IMR-90 (cell line): ENCODE measurements around the gene NEAT1. TPM values are rescaled to one million over a fixed set of nuclear protein-coding genes. Genes with fewer than 3 reads are reported as not detected.

ENCODE experiments used
- ATAC-seq: fragments of 200-7000 bp; cut with Tn5 transposase; 2 replicates; pipeline ENCODE4 v1.9.1; 2020; ENCODE audit warnings: low read depth, mild to moderate bottlenecking, moderate library complexity
- BruUV-seq: library from RNA; stranded (reverse); fragments of 400-500 nt; replicated peaks from 2 replicates; lab custom pipeline; 2021; lab: Mats Ljungman, UMichigan
- CTCF ChIA-PET: fragments of 300-600 bp; formaldehyde crosslinking; extraction: SDS; loops from one replicate; lab custom pipeline; 2021; ENCODE audit warnings: antibody characterized with exemption; lab: Yijun Ruan, JAX
- POLR2A ChIA-PET: fragments of 300-600 bp; sonication (Branson Sonifier 250); formaldehyde crosslinking; loops from one replicate; lab custom pipeline; 2022; ENCODE audit warnings: antibody characterized with exemption; ENCODE audit not compliant: unreplicated experiment; lab: Charles Lee
- DNase-seq: peaks from one replicate; pipeline ENCODE4 v3.0.0; 2013
- H2AFZ ChIP-seq: replicated peaks from 2 replicates; pipeline ENCODE3; 2013; ENCODE audit warnings: low read length, mild to moderate bottlenecking; ENCODE audit not compliant: poor library complexity
- H2AK5ac ChIP-seq: 2 replicates; pipeline ENCODE4 v1.6.1; 2013; ENCODE audit warnings: low read depth, low read length, inconsistent platforms
- H2AK9ac ChIP-seq: replicated peaks from 2 replicates; pipeline ENCODE3; 2013; ENCODE audit warnings: mild to moderate bottlenecking, low read depth, low read length, moderate library complexity; ENCODE audit not compliant: poor library complexity
- H2BK120ac ChIP-seq: 2 replicates; pipeline ENCODE4 v1.6.1; 2013; ENCODE audit warnings: low read depth, low read length, inconsistent platforms
- H2BK15ac ChIP-seq: 3 replicates; pipeline ENCODE4 v1.6.1; 2013; ENCODE audit warnings: low read depth, low read length, inconsistent platforms
- H2BK20ac ChIP-seq: 2 replicates; pipeline ENCODE4 v1.6.1; 2013; ENCODE audit warnings: low read depth, mild to moderate bottlenecking, inconsistent platforms, low read length, moderate library complexity
- H2BK5ac ChIP-seq: 2 replicates; pipeline ENCODE4 v1.6.1; 2013; ENCODE audit warnings: mild to moderate bottlenecking, low read depth, low read length, inconsistent platforms; ENCODE audit not compliant: poor library complexity, severe bottlenecking
- H3K14ac ChIP-seq: replicated peaks from 2 replicates; pipeline ENCODE4 v1.6.1; 2013; ENCODE audit warnings: low read depth, low read length, inconsistent platforms
- H3K18ac ChIP-seq: 2 replicates; pipeline ENCODE4 v1.6.1; 2013; ENCODE audit warnings: low read depth, low read length, control low read depth
- H3K23ac ChIP-seq: 2 replicates; pipeline ENCODE4 v1.6.1; 2013; ENCODE audit warnings: low read depth, low read length, inconsistent platforms
- H3K27ac ChIP-seq: 2 replicates; pipeline ENCODE4 v1.5.1; 2013; ENCODE audit warnings: mild to moderate bottlenecking, control low read depth, low read length; ENCODE audit not compliant: insufficient read depth
- H3K27me3 ChIP-seq: 2 replicates; pipeline ENCODE4 v1.6.1; 2013; ENCODE audit warnings: low read length; ENCODE audit not compliant: control insufficient read depth, insufficient read depth
- H3K36me3 ChIP-seq: 2 replicates; pipeline ENCODE4 v1.6.1; 2013; ENCODE audit warnings: low read length, mixed read lengths; ENCODE audit not compliant: control insufficient read depth, insufficient read depth
- H3K4ac ChIP-seq: 2 replicates; pipeline ENCODE4 v1.6.1; 2013; ENCODE audit warnings: low read depth, low read length, inconsistent platforms
- H3K4me1 ChIP-seq: 2 replicates; pipeline ENCODE4 v1.6.1; 2013; ENCODE audit warnings: low read length, mixed read lengths; ENCODE audit not compliant: control insufficient read depth, insufficient read depth
- H3K4me2 ChIP-seq: 2 replicates; pipeline ENCODE4 v1.6.1; 2013; ENCODE audit warnings: low read depth, mild to moderate bottlenecking, control low read depth, low read length, moderate library complexity
- H3K4me3 ChIP-seq: 2 replicates; pipeline ENCODE4 v1.5.1; 2013; ENCODE audit warnings: low read depth, mild to moderate bottlenecking, control low read depth, low read length, moderate library complexity; ENCODE audit not compliant: insufficient read depth
- H3K56ac ChIP-seq: 2 replicates; pipeline ENCODE4 v1.6.1; 2013; ENCODE audit warnings: low read length, inconsistent platforms; ENCODE audit not compliant: insufficient read depth; ENCODE audit errors: extremely low read depth
- H3K79me1 ChIP-seq, 2 experiments: 2 replicates each; pipeline ENCODE4 v1.6.1; 2013; ENCODE audit warnings: low read length in 2 of 2, inconsistent platforms in 1 of 2, low read depth in 1 of 2
- H3K9ac ChIP-seq: 2 replicates; pipeline ENCODE4 v1.6.1; 2013; ENCODE audit warnings: low read depth, low read length, control low read depth
- H3K9me1 ChIP-seq: 2 replicates; pipeline ENCODE4 v1.6.1; 2013; ENCODE audit warnings: low read length, inconsistent platforms; ENCODE audit not compliant: insufficient read depth
- H3K9me3 ChIP-seq: 2 replicates; pipeline ENCODE4 v1.6.1; 2013; ENCODE audit warnings: low read length; ENCODE audit not compliant: control insufficient read depth, insufficient read depth
- H4K20me1 ChIP-seq: 2 replicates; pipeline ENCODE4 v1.6.1; 2013; ENCODE audit warnings: low read length, inconsistent platforms; ENCODE audit not compliant: insufficient read depth
- H4K5ac ChIP-seq: 2 replicates; pipeline ENCODE4 v1.6.1; 2013; ENCODE audit warnings: mild to moderate bottlenecking, low read depth, low read length, control low read depth
- H4K8ac ChIP-seq, 2 experiments: 2 replicates each; pipeline ENCODE4 v1.6.1; 2013; ENCODE audit warnings: low read depth in 2 of 2, low read length in 2 of 2, control low read depth in 1 of 2, inconsistent platforms in 1 of 2
- H4K91ac ChIP-seq: 2 replicates; pipeline ENCODE4 v1.6.1; 2013; ENCODE audit warnings: low read depth, low read length, inconsistent platforms; ENCODE audit not compliant: insufficient read depth
- POLR2A ChIP-seq: IDR thresholded peaks from 2 replicates; pipeline ENCODE4 v1.6.1; 2012; ENCODE audit warnings: mild to moderate bottlenecking, low read depth, low read length
- WGBS, 2 experiments: methylation state at CpG; one replicate each; pipeline versions ENCODE4 v1.1.5 to v1.1.7; 2013; ENCODE audit warnings: missing lambda C conversion rate in 2 of 2; ENCODE audit not compliant: insufficient read length in 1 of 2; ENCODE audit errors: extremely low coverage in 2 of 2; 5-methylcytosine and 5-hydroxymethylcytosine counted together
- dilution Hi-C: fragments of 300-500 bp; cut with HindIII; formaldehyde crosslinking; loops from one replicate; pipeline ENCODE4 v1.14.3; 2018; ENCODE audit warnings: low sequenced_read_pairs; ENCODE audit not compliant: unreplicated experiment
- in situ Hi-C: fragments of 300-500 bp; cut with MboI; formaldehyde crosslinking; loops from 3 replicates; pipeline ENCODE4 v1.14.3; 2019; ENCODE audit warnings: low sequenced_read_pairs, inconsistent platforms, mixed read lengths
- intact Hi-C: fragments of 100-400 bp; cut with micrococcal nuclease; formaldehyde crosslinking; loops from 2 replicates; pipeline ENCODE4 v1.10.0; 2022
- polyA plus RNA-seq, 3 experiments: library from polyadenylated mRNA; depleted of rRNA; stranded (reverse); fragments of >200 nt; gene quantifications; 2 replicates each; pipeline ENCODE4 v1.2.3, GENCODE V29; 2012; ENCODE audit warnings: low replicate concordance in 1 of 3
- total RNA-seq: library from RNA; depleted of rRNA; stranded (reverse); fragments of >200 nt; gene quantifications from 2 replicates; pipeline ENCODE4 v1.2.3, GENCODE V29; 2012
- TF ChIP-seq, protein P1 (sequence below): fragments of 150-350 bp; IDR thresholded peaks from 2 replicates; pipeline ENCODE4 v1.6.1; 2016; ENCODE audit warnings: low read depth, mild to moderate bottlenecking, low read length, moderate library complexity, borderline replicate concordance

The NEAT1 gene
- total and polyA plus RNA-seq, 2 of the 4 experiments (the other 2 are of a cell fraction), result 30.1 to 114 TPM

DNA sequence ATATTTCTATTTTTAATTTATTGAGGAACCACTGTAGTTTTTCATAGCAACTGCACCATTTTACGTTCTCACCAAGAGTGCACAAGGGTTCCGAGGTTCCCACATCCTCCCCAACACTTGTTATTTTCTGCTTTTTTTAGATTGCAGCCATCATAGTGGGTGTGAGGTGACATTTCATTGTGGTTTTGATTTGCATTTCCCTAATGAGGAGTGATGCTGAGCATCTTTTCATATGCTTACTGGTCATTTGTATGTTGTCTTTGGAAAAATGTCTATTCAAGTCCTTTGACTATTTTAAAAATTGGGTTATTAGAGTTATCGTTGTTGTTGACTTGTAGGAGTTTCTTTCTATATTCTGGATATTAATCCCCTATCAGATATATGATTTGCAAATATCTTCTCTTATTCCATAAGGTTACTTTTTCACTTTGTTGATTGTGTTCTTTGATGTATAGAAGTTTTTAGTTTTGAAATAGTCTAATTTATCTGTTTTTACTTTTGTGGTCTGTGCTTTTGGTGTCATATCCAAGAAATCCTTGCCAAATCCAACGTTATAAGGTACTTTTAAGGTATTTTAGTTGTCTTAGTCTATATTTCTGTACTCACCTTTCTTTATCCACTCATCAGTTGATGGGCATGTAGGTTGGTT lies 9.0 kb downstream of the NEAT1 start:
- Histone ChIP-seq H2BK5ac (no peak overlapping the region), H3K9ac (no peak overlapping the region), H4K8ac (no peak overlapping the region), H3K9me1 (no peaks in the 10 kb centered on the region; the same call in 1 of the 2 replicates), H3K4me1 (peaks cover 2% of the 10 kb centered on the region; the same call in 1 of the 2 replicates), H3K23ac (peak overlapping the region; percentile 67; the same call in 1 of the 2 replicates), H3K27me3 (no peaks in the 10 kb centered on the region), H2BK120ac (no peak overlapping the region), H3K18ac (no peak overlapping the region), H4K5ac (no peak overlapping the region), H2BK20ac (no peak overlapping the region), H3K9me3 (no peaks in the 10 kb centered on the region), H2AFZ (no peak overlapping the region), H2BK15ac (no peak overlapping the region), H4K20me1 (peaks cover 97% of the 10 kb centered on the region), H3K4ac (no peak overlapping the region), H3K27ac (no peak overlapping the region), H4K91ac (no peak overlapping the region), H2AK5ac (no peak overlapping the region), H3K4me3 (peak overlapping the region; percentile 19; the same call in 1 of the 2 replicates), H3K14ac (no peak overlapping the region), H3K79me1 (peaks cover 5 to 43% of the 10 kb centered on the region in 2 experiments; a peak in 3 of 4 replicates), H3K56ac (no peak overlapping the region), H2AK9ac (no peak overlapping the region), H3K36me3 (peaks cover 42% of the 10 kb centered on the region), H3K4me2 (peak overlapping the region; percentile 51; the same call in 1 of the 2 replicates)
- in situ Hi-C loops (no loop called here), intact Hi-C loops (loop anchor here (5.0 kb wide), 1 partner anchor 81 kb away; no protein-coding TSS in a partner anchor), dilution Hi-C loops (no loop called here)
- POLR2A ChIA-PET, result no interaction called here
- no TSS peak for BruUV-seq
- WGBS, 2 experiments, result no CpG with 5 or more reads among the region's 4 CpGs
- TF ChIP-seq, protein P1, sequence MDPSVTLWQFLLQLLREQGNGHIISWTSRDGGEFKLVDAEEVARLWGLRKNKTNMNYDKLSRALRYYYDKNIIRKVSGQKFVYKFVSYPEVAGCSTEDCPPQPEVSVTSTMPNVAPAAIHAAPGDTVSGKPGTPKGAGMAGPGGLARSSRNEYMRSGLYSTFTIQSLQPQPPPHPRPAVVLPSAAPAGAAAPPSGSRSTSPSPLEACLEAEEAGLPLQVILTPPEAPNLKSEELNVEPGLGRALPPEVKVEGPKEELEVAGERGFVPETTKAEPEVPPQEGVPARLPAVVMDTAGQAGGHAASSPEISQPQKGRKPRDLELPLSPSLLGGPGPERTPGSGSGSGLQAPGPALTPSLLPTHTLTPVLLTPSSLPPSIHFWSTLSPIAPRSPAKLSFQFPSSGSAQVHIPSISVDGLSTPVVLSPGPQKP, result no peak
- peak; percentile 54; the same call in 1 of the 2 replicates for TF ChIP-seq POLR2A
- no peak for ATAC-seq
- peak; percentile 48 for DNase-seq
- CTCF ChIA-PET, result no interaction called here
